Mononuclear cell (primary cell): Measurements from ENCODE around the gene SEMA3A. TPM values are rescaled to one million over a fixed set of nuclear protein-coding genes. Genes with fewer than 3 reads are reported as not detected.

Experiments used
- H3K27me3 ChIP-seq: 2 replicates; pipeline ENCODE4 v1.6.0; 2011; ENCODE audit warnings: low read length, control low read depth; ENCODE audit not compliant: insufficient read depth
- H3K4me1 ChIP-seq: 2 replicates; pipeline ENCODE4 v1.5.1; 2011; ENCODE audit warnings: mild to moderate bottlenecking, low read length, control low read depth; ENCODE audit not compliant: insufficient read depth
- H3K4me3 ChIP-seq: 2 replicates; pipeline ENCODE4 v1.5.1; 2011; ENCODE audit warnings: mild to moderate bottlenecking, low read length, moderate library complexity
- H3K9me3 ChIP-seq: 2 replicates; pipeline ENCODE4 v1.5.1; 2011; ENCODE audit warnings: low read depth, mild to moderate bottlenecking, control low read depth, low read length
- total RNA-seq: library from RNA; depleted of rRNA; stranded (reverse); fragments of >200 nt; gene quantifications from one replicate; pipeline ENCODE4 v1.2.3, GENCODE V29; 2012

SEMA3A gene
- total RNA-seq, 1 donor = 0.21 TPM

GRCh38 chr7:84021292-84021908, 173.2 kb downstream of the SEMA3A start:
- no peaks in the 10 kb centered on the region for H3K4me1 ChIP-seq
- no peak overlapping the region for H3K4me3 ChIP-seq
- H3K9me3 ChIP-seq = no peaks in the 10 kb centered on the region
- no peaks in the 10 kb centered on the region for H3K27me3 ChIP-seq

DNA sequence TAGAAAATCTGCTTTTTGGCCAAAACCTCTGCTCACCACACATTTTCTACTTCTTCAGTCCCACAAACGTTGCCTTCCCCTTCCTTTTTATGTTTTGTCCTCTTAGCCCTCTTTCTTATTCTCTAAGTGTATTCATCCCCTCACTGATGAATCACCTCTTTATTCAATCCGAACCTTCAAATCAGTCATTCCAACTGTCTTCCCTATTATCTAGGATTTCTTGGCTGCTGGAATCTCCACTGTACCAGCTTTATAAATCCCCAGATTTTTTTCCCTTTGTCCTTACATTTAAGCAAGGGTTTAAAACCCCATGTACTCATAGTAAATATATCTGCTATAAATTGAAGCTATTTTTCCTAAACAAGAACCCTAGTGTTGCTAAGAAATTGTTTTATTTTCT, 176.9 kb downstream of the SEMA3A start:
- no peaks in the 10 kb centered on the region for H3K4me1 ChIP-seq
- H3K27me3 ChIP-seq = no peaks in the 10 kb centered on the region
- H3K9me3 ChIP-seq = no peaks in the 10 kb centered on the region
- no peak overlapping the region for H3K4me3 ChIP-seq

GRCh38 chr7:84013616-84014240, 180.9 kb downstream of the SEMA3A start:
- Histone ChIP-seq H3K9me3 (no peaks in the 10 kb centered on the region), H3K27me3 (no peaks in the 10 kb centered on the region), H3K4me3 (no peak overlapping the region), H3K4me1 (no peaks in the 10 kb centered on the region)

- Histone ChIP-seq H3K9me3 (no peaks in the 10 kb centered on the region), H3K27me3 (no peaks in the 10 kb centered on the region), H3K4me1 (no peaks in the 10 kb centered on the region), H3K4me3 (no peak overlapping the region)
Measured at GRCh38 chr7:84009782-84010181, 184.8 kb downstream of the SEMA3A start.

GRCh38 chr7:84009051-84009450, 185.5 kb downstream of the SEMA3A start:
- H3K27me3 ChIP-seq = no peaks in the 10 kb centered on the region
- H3K4me1 ChIP-seq = no peaks in the 10 kb centered on the region
- H3K9me3 ChIP-seq = no peaks in the 10 kb centered on the region
- no peak overlapping the region for H3K4me3 ChIP-seq

- Histone ChIP-seq H3K4me3 (no peak overlapping the region), H3K27me3 (no peaks in the 10 kb centered on the region), H3K9me3 (no peaks in the 10 kb centered on the region), H3K4me1 (no peaks in the 10 kb centered on the region)
Measured at GRCh38 chr7:84003191-84003590, 191.4 kb downstream of the SEMA3A start.

- no peaks in the 10 kb centered on the region for H3K4me1 ChIP-seq
- H3K9me3 ChIP-seq = no peaks in the 10 kb centered on the region
- H3K4me3 ChIP-seq = no peak overlapping the region
- H3K27me3 ChIP-seq = no peaks in the 10 kb centered on the region
Measured at GRCh38 chr7:84002348-84002747, 192.2 kb downstream of the SEMA3A start.

DNA sequence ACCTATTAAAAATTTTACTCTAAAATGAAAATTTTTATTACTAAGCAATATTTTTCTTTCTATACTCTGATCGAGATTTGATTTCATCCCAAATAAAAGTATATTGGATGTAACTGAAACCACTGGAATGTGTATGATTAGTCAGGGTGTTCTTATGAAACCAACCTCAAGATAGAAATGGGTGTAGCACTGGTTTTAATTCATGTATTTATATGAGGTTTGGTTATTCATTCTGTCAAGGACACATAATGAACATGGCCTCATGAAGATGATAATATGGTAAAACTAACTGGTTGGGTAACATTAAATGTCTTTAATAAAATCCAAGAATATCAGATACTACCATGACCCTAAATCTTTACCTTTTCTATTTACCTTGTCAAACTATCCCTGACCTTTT, 197.7 kb downstream of the SEMA3A start:
- Histone ChIP-seq H3K27me3 (no peaks in the 10 kb centered on the region), H3K9me3 (no peaks in the 10 kb centered on the region), H3K4me1 (no peaks in the 10 kb centered on the region), H3K4me3 (no peak overlapping the region)

GRCh38 chr7:83987764-83988163, 206.8 kb downstream of the SEMA3A start:
- no peaks in the 10 kb centered on the region for H3K27me3 ChIP-seq

DNA sequence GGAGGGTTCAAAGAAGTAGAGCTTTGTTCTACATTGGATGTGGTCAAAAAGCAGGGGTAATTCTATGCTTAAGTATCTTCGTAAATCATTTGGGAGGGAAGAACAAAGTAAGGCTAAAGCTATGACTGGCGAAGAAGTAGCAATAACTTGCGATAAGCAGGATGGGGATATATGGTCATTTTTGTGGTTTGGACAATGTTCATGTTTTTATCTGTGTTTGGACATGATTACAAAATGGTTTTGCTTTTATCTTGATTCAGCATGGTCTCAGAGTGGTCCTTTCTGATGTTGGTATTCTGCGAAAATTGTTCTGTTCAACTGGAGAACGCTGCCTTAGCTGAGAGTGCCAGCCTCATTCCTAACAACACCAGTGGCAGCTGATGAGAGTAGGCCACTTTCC, 208.8 kb downstream of the SEMA3A start:
- Histone ChIP-seq H3K9me3 (no peaks in the 10 kb centered on the region), H3K4me1 (no peaks in the 10 kb centered on the region), H3K27me3 (no peaks in the 10 kb centered on the region), H3K4me3 (no peak overlapping the region)

More at GRCh38 chr7:83987764-83988163, 206.8 kb downstream of the SEMA3A start:
- no peaks in the 10 kb centered on the region for H3K9me3 ChIP-seq
- H3K4me1 ChIP-seq = no peaks in the 10 kb centered on the region
- no peak overlapping the region for H3K4me3 ChIP-seq

GRCh38 chr7:83984591-83984990, 210.0 kb downstream of the SEMA3A start:
- H3K4me3 ChIP-seq = no peak overlapping the region
- no peaks in the 10 kb centered on the region for H3K9me3 ChIP-seq
- no peaks in the 10 kb centered on the region for H3K27me3 ChIP-seq
- H3K4me1 ChIP-seq = no peaks in the 10 kb centered on the region

DNA sequence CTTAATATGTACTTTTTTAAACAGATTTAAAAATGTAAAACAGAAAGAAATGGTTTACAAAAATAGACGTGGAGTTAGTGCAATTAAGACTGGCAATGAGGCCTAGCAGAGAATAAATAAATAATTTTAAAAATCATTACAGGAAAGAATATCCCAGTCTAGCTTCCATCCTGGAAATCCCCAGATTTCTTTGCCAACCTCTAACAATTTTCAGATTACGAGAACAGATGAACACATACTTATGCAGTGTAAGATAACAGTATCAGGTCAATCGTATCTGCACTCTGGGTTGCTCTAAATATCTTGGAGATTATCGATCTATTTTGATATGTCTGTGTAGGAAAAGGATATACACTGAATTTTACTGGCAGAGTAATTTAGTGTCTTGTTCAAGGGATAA, 210.5 kb downstream of the SEMA3A start:
- Histone ChIP-seq H3K4me3 (no peak overlapping the region), H3K27me3 (no peaks in the 10 kb centered on the region), H3K4me1 (no peaks in the 10 kb centered on the region), H3K9me3 (no peaks in the 10 kb centered on the region)

DNA sequence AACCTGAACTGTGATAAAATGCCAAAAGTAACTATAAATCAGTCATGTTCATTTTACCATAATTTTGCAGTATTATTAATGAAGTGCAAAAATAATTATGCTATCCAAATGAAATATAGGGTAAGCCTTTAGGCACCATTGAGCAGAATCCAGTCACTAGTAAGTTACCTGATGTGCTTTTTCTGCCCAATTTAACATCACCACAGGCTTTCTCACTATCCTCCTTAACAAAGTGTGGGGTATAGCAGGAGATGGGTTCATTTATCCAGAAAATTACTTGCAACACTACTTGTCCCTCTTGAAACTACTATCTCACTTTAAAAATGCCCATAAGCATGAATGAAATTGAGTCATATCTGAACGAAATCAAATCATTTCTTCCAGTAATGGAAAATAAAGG, 211.0 kb downstream of the SEMA3A start:
- H3K4me1 ChIP-seq = no peaks in the 10 kb centered on the region
- H3K9me3 ChIP-seq = no peaks in the 10 kb centered on the region
- H3K4me3 ChIP-seq = no peak overlapping the region
- no peaks in the 10 kb centered on the region for H3K27me3 ChIP-seq

DNA sequence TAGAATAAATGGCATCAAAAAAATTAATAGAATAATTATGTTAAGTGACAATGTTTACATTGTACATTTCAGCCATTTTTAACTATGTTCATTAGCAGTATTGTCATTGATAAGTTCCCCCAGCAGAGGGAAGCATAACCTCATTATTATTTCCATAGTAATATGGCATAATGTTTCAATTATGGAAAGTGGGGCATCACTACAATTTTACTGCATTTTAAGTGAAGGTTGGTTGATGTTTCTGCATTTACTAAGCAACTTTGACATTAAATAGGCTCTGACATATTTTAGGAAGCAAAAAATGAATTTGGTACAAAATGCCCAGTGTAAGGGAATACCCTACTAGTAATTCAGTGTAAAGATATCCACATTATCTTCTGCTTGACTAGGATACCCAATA, 218.3 kb downstream of the SEMA3A start:
- Histone ChIP-seq H3K9me3 (no peaks in the 10 kb centered on the region), H3K4me1 (no peaks in the 10 kb centered on the region), H3K4me3 (no peak overlapping the region), H3K27me3 (no peaks in the 10 kb centered on the region)

DNA sequence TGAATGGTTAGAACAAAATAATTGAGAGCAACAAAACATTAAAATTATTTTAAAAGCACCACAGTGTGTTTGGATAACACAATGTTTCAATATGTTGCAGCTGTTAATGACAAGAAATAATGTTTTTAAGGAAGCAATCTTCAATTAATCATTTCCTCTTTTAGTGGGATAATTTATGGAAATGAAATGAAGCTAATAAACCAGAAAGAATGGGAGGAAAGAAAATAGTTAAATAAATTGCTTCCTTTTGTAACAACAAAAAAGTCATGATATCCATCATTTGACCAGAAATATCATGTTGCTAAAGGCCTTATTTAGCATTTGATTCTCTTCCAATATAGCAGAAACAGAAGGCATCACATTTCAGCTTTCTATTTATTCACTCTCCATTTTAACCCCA, 224.5 kb downstream of the SEMA3A start:
- Histone ChIP-seq H3K27me3 (no peaks in the 10 kb centered on the region), H3K9me3 (no peaks in the 10 kb centered on the region), H3K4me3 (no peak overlapping the region), H3K4me1 (no peaks in the 10 kb centered on the region)

DNA sequence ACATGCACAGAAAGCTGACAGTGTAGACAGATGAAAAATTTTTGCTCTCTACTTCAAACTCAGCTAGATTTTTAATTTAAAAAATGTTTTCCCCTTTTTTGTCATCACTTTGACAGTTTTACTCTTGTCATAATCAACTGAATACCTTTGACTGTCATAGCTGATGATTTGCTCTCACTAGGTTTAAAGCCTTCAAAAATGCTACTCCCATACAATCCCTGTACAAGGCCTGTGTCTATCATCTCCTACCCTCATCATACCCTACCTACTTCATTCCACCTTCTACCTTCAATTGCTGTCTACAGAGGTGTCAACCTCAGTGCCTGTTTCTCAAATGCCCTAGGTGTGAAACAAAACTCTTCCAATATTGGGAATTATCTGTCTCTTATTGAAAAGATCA, 230.3 kb downstream of the SEMA3A start:
- H3K9me3 ChIP-seq = no peaks in the 10 kb centered on the region

More for the DNA sequence above, 230.3 kb downstream of the SEMA3A start:
- Histone ChIP-seq H3K27me3 (no peaks in the 10 kb centered on the region), H3K4me3 (no peak overlapping the region), H3K4me1 (no peaks in the 10 kb centered on the region)
